ENCODE data around the gene PDGFC.
A peak's percentile ranks its signal among the peaks of the same experiment; 100 is the strongest.
"Not testable (repeated sequence)": the region's sequence is repeated elsewhere in the genome, so short reads cannot be mapped to it uniquely, and the experiment has no call there.

The PDGFC gene

GRCh38 chr4:156896527-156896926 is 75.1 kb downstream of the PDGFC start:
- DNase-seq, result no peak

GRCh38 chr4:156894234-156894633 is 77.4 kb downstream of the PDGFC start:
- DNase-seq, result no peak

GRCh38 chr4:156892805-156893204 is 78.8 kb downstream of the PDGFC start:
- no peak for DNase-seq

- no peak for DNase-seq
Observed at GRCh38 chr4:156889616-156890594, 81.7 kb downstream of the PDGFC start.

- no peak for DNase-seq
Observed at GRCh38 chr4:156888762-156889161, 82.8 kb downstream of the PDGFC start.

GRCh38 chr4:156886481-156886880 is 85.1 kb downstream of the PDGFC start:
- DNase-seq, result no peak

GRCh38 chr4:156885374-156885773 is 86.2 kb downstream of the PDGFC start:
- DNase-seq, result no peak

GRCh38 chr4:156884183-156884582 is 87.4 kb downstream of the PDGFC start:
- no peak for DNase-seq

- DNase-seq, result no peak
Observed at GRCh38 chr4:156875704-156876103, 95.9 kb downstream of the PDGFC start.

GRCh38 chr4:156875055-156875454 is 96.5 kb downstream of the PDGFC start:
- no peak for DNase-seq

- DNase-seq, result no peak
Observed at GRCh38 chr4:156873799-156874198, 97.8 kb downstream of the PDGFC start.

GRCh38 chr4:156870861-156871260 is 100.7 kb downstream of the PDGFC start:
- no peak for DNase-seq

- DNase-seq, result no peak
Observed at GRCh38 chr4:156870131-156870530, 101.5 kb downstream of the PDGFC start.

GRCh38 chr4:156866088-156866487 is 105.5 kb downstream of the PDGFC start:
- not testable (repeated sequence) for DNase-seq

- DNase-seq, result no peak
Observed at GRCh38 chr4:156865451-156865850, 106.1 kb downstream of the PDGFC start.

- no peak for DNase-seq
Observed at GRCh38 chr4:156858071-156858470, 113.5 kb downstream of the PDGFC start.

- DNase-seq, result peak; percentile 13
Observed at GRCh38 chr4:156838761-156839160, 132.8 kb downstream of the PDGFC start.

GRCh38 chr4:156837625-156838345 is 133.8 kb downstream of the PDGFC start:
- no peak for DNase-seq

- DNase-seq, result no peak
Observed at GRCh38 chr4:156832886-156833285, 138.7 kb downstream of the PDGFC start.

- DNase-seq, result no peak
Observed at GRCh38 chr4:156830351-156830750, 141.2 kb downstream of the PDGFC start.

GRCh38 chr4:156829201-156829873 is 142.3 kb downstream of the PDGFC start:
- no peak for DNase-seq

GRCh38 chr4:156827519-156827918 is 144.1 kb downstream of the PDGFC start:
- DNase-seq, result no peak

GRCh38 chr4:156825074-156825473 is 146.5 kb downstream of the PDGFC start:
- DNase-seq, result no peak
